Endothelial cell of umbilical vein (primary cell): ENCODE measurements around the gene LYRM9. TPM values are rescaled to one million over a fixed set of nuclear protein-coding genes. Genes with fewer than 3 reads are reported as not detected.
"Not testable (repeated sequence)": the region's sequence is repeated elsewhere in the genome, so short reads cannot be mapped to it uniquely, and the experiment has no call there.

Experiments
- BruUV-seq: library from RNA; stranded (reverse); fragments of 400-500 nt; replicated peaks from 2 replicates; lab custom pipeline; 2021; lab: Mats Ljungman, UMichigan
- CTCF ChIA-PET: fragments of 300-600, 350-600 bp; sonication (Branson Sonifier 250); formaldehyde crosslinking; loops from one replicate; lab custom pipeline; 2021; ENCODE audit warnings: antibody characterized with exemption, inconsistent platforms; lab: Charles Lee
- POLR2A ChIA-PET: fragments of 300-600, 350-600 bp; sonication (Branson Sonifier 250); formaldehyde crosslinking; loops from one replicate; lab custom pipeline; 2021; ENCODE audit warnings: antibody characterized with exemption, inconsistent platforms; lab: Charles Lee
- DNase-seq: peaks from one replicate; pipeline ENCODE4 v3.0.0-alpha.2; 2011; ENCODE audit warnings: low read depth, low spot score
- FAIRE-seq: peaks from 2 replicates; lab custom pipeline; 2011; peaks lifted over from hg19 to GRCh38; lab: Jason Lieb, UNC
- H2AFZ ChIP-seq: 2 replicates; pipeline ENCODE4 v1.6.0; 2012; ENCODE audit warnings: low read depth, low read length, control low read depth, inconsistent platforms
- H3K27ac ChIP-seq: 2 replicates; pipeline ENCODE4 v1.5.1; 2011; ENCODE audit warnings: low read depth, mild to moderate bottlenecking, control low read depth, low read length, moderate library complexity; ENCODE audit not compliant: insufficient read depth
- H3K27me3 ChIP-seq, 2 experiments: 2 replicates each; pipeline versions ENCODE4 v1.6.0 to v1.6.1; 2011; ENCODE audit warnings: low read length in 2 of 2, mixed read lengths in 1 of 2; ENCODE audit not compliant: control insufficient read depth in 2 of 2, insufficient read depth in 2 of 2
- H3K36me3 ChIP-seq, 2 experiments: 2 replicates in 1 of 2; 3 replicates in 1 of 2; pipeline ENCODE4 v1.5.1; 2011; ENCODE audit warnings: low read length in 2 of 2, mild to moderate bottlenecking in 1 of 2, moderate library complexity in 1 of 2; ENCODE audit not compliant: control insufficient read depth in 2 of 2, insufficient read depth in 2 of 2; ENCODE audit errors: extremely low read depth in 1 of 2
- H3K4me1 ChIP-seq: 3 replicates; pipeline ENCODE4 v1.5.1; 2011; ENCODE audit warnings: mild to moderate bottlenecking, low read length; ENCODE audit not compliant: control insufficient read depth, insufficient read depth; ENCODE audit errors: extremely low read depth
- H3K4me2 ChIP-seq: 2 replicates; pipeline ENCODE4 v1.6.1; 2011; ENCODE audit warnings: low read length, control low read depth, mixed read lengths; ENCODE audit not compliant: insufficient read depth
- H3K4me3 ChIP-seq, 3 experiments: fragments of 200-600 bp in 1 of 3; sonication (generic), shearing (Covaris generic) in 1 of 3; replicated peaks in 1 of 3; 2 replicates each; pipeline ENCODE4 v1.5.1; 2011 to 2016; ENCODE audit warnings: control low read depth in 3 of 3, low read length in 3 of 3, mild to moderate bottlenecking in 2 of 3, inconsistent platforms in 1 of 3, low read depth in 1 of 3, moderate library complexity in 1 of 3; ENCODE audit not compliant: insufficient read depth in 1 of 3
- H3K79me2 ChIP-seq: 2 replicates; pipeline ENCODE4 v1.6.0; 2012; ENCODE audit warnings: low read length, inconsistent platforms; ENCODE audit not compliant: control insufficient read depth, insufficient read depth
- H3K9ac ChIP-seq: replicated peaks from 2 replicates; pipeline ENCODE3; 2011; ENCODE audit warnings: low read length, control low read depth; ENCODE audit not compliant: insufficient read depth; ENCODE audit errors: extremely low read depth
- H3K9me1 ChIP-seq: replicated peaks from 3 replicates; pipeline ENCODE4 v1.6.0; 2011; ENCODE audit warnings: mild to moderate bottlenecking, low read length; ENCODE audit not compliant: control insufficient read depth, insufficient read depth; ENCODE audit errors: extremely low read depth
- H3K9me3 ChIP-seq: replicated peaks from 2 replicates; pipeline ENCODE4 v1.5.1; 2012; ENCODE audit warnings: low read length, inconsistent platforms; ENCODE audit not compliant: control insufficient read depth, insufficient read depth
- H4K20me1 ChIP-seq: replicated peaks from 2 replicates; pipeline ENCODE3; 2011; ENCODE audit warnings: mild to moderate bottlenecking, low read length; ENCODE audit not compliant: control insufficient read depth, insufficient read depth; ENCODE audit errors: extremely low read depth
- EZH2 ChIP-seq: IDR thresholded peaks from 2 replicates; pipeline ENCODE4 v1.6.1; 2012; ENCODE audit warnings: borderline replicate concordance, low read depth, mild to moderate bottlenecking, moderate library complexity, low read length, inconsistent platforms; ENCODE audit not compliant: severe bottlenecking
- FOS ChIP-seq: IDR thresholded peaks from 2 replicates; pipeline ENCODE4 v1.6.1; 2011; ENCODE audit warnings: mild to moderate bottlenecking, low read length, moderate library complexity, borderline replicate concordance; ENCODE audit not compliant: insufficient read depth
- GATA2 ChIP-seq: IDR thresholded peaks from 2 replicates; pipeline ENCODE4 v1.7.0; 2011; ENCODE audit warnings: low read depth, mild to moderate bottlenecking, moderate library complexity, mixed read lengths, low read length; ENCODE audit not compliant: insufficient read length, insufficient read depth
- JUN ChIP-seq: IDR thresholded peaks from 2 replicates; pipeline ENCODE4 v1.6.1; 2011; ENCODE audit warnings: borderline replicate concordance, low read depth; ENCODE audit not compliant: insufficient read length, insufficient read depth
- MYC ChIP-seq: IDR thresholded peaks from one replicate; pipeline ENCODE4 v1.6.1; 2011; ENCODE audit warnings: mild to moderate bottlenecking, low read depth, low read length
- POLR2A ChIP-seq: IDR thresholded peaks from 2 replicates; pipeline ENCODE4 v1.6.1; 2012; ENCODE audit warnings: low read depth, mild to moderate bottlenecking, control low read depth, low read length
- POLR2AphosphoS5 ChIP-seq: IDR thresholded peaks from 2 replicates; pipeline ENCODE4 v1.6.1; 2012; ENCODE audit warnings: low read depth, mild to moderate bottlenecking, control low read depth, low read length, moderate library complexity; ENCODE audit not compliant: insufficient read depth
- dilution Hi-C: fragments of 300-500 bp; cut with MboI; formaldehyde crosslinking; loops from one replicate; pipeline ENCODE4 v1.15.0; 2019; ENCODE audit warnings: low sequenced_read_pairs; ENCODE audit not compliant: extremely low pct_ligation_motif_present
- intact Hi-C: fragments of 100-400 bp; cut with micrococcal nuclease; formaldehyde crosslinking; loops from one replicate; pipeline ENCODE4 v1.10.0; 2022
- polyA plus RNA-seq, 4 experiments: library from polyadenylated mRNA; depleted of rRNA in 3 of 4; stranded (reverse) in 3 of 4; unstranded in 1 of 4; fragments of >200 nt; gene quantifications; 2 replicates each; pipeline versions ENCODE4 v1.2.1 to v1.2.3, GENCODE V29; 2011 to 2012; ENCODE audit warnings: missing spikeins in 1 of 4
- total RNA-seq: library from RNA; stranded (reverse); gene quantifications from 2 replicates; pipeline ENCODE4 v1.2.3, GENCODE V29; 2021
- TF ChIP-seq, protein P1 (sequence below): IDR thresholded peaks from 2 replicates; pipeline ENCODE4 v1.6.1; 2011; ENCODE audit not compliant: insufficient read depth, insufficient read length
- TF ChIP-seq, protein P2 (sequence below), 2 donors: IDR thresholded peaks; 1 replicate in 1 of 2; 2 replicates in 1 of 2; pipeline ENCODE4 v1.5.1; 2011; ENCODE audit warnings: low read length in 2 of 2, mild to moderate bottlenecking in 2 of 2, moderate library complexity in 2 of 2, control low read depth in 1 of 2, inconsistent platforms in 1 of 2, low read depth in 1 of 2; ENCODE audit not compliant: insufficient read depth in 1 of 2; ENCODE audit errors: extremely low read depth in 1 of 2

The LYRM9 gene
- total and polyA plus RNA-seq, 2 donors (not counting 3 experiments of a cell fraction or from before 2014, with no cell fraction given): 3.0 to 4.0 TPM

DNA sequence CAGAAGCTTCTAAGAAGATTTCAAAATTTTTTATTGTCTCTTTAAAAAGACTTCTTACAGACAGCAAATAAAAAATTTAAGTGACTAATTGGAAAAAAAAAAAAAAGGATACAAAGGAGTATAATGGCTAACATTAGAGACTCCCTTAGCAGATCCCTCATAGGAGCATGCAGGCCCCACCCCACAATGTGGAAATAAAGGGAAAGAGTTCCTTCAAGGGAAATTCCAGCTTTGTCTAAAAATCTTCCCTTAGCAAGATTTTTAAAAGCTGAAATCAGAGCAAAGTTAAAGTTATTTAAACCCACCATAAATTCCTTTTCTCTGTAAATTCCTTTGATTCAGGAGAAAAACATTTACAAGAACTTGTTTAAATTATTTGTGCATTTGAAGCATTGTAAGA lies 60.3 kb downstream of the LYRM9 start:
- Histone ChIP-seq H3K36me3 (no peaks in the 10 kb centered on the region), H4K20me1 (no peaks in the 10 kb centered on the region), H3K27me3 (peaks cover 7 to 10% of the 10 kb centered on the region in 2 experiments), H2AFZ (no peak overlapping the region), H3K9me1 (no peaks in the 10 kb centered on the region), H3K9ac (no peak overlapping the region), H3K79me2 (no peaks in the 10 kb centered on the region), H3K4me2 (no peak overlapping the region), H3K27ac (no peak overlapping the region), H3K4me3 (no peak overlapping the region), H3K4me1 (no peaks in the 10 kb centered on the region), H3K9me3 (no peaks in the 10 kb centered on the region)
- DNase-seq (no peak), FAIRE-seq (no peak)
- POLR2A ChIA-PET: no interaction called here
- intact Hi-C loops (no loop called here), dilution Hi-C loops (no loop called here)
- TF ChIP-seq POLR2AphosphoS5: no peak
- TF ChIP-seq, protein P1, sequence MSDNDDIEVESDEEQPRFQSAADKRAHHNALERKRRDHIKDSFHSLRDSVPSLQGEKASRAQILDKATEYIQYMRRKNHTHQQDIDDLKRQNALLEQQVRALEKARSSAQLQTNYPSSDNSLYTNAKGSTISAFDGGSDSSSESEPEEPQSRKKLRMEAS: no peak
- TF ChIP-seq FOS: no peak
- no peak for TF ChIP-seq EZH2
- TF ChIP-seq, protein P2, sequence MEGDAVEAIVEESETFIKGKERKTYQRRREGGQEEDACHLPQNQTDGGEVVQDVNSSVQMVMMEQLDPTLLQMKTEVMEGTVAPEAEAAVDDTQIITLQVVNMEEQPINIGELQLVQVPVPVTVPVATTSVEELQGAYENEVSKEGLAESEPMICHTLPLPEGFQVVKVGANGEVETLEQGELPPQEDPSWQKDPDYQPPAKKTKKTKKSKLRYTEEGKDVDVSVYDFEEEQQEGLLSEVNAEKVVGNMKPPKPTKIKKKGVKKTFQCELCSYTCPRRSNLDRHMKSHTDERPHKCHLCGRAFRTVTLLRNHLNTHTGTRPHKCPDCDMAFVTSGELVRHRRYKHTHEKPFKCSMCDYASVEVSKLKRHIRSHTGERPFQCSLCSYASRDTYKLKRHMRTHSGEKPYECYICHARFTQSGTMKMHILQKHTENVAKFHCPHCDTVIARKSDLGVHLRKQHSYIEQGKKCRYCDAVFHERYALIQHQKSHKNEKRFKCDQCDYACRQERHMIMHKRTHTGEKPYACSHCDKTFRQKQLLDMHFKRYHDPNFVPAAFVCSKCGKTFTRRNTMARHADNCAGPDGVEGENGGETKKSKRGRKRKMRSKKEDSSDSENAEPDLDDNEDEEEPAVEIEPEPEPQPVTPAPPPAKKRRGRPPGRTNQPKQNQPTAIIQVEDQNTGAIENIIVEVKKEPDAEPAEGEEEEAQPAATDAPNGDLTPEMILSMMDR (IDR thresholded peaks at IDR 0.05; ENCODE audit: extremely low read depth in 1 of 2, insufficient read depth in 1 of 2, low read depth in 1 of 2, low read length in 2 of 2): no peak
- TF ChIP-seq GATA2: no peak
- TF ChIP-seq MYC: no peak
- no peak for TF ChIP-seq POLR2A
- TF ChIP-seq JUN: no peak
- BruUV-seq: no TSS peak
- CTCF ChIA-PET: interaction anchor here (1.4 to 1.6 kb wide), 2 partner anchors 9 to 27 kb away, joined by 4 to 5 read pairs; no protein-coding TSS in a partner anchor

DNA sequence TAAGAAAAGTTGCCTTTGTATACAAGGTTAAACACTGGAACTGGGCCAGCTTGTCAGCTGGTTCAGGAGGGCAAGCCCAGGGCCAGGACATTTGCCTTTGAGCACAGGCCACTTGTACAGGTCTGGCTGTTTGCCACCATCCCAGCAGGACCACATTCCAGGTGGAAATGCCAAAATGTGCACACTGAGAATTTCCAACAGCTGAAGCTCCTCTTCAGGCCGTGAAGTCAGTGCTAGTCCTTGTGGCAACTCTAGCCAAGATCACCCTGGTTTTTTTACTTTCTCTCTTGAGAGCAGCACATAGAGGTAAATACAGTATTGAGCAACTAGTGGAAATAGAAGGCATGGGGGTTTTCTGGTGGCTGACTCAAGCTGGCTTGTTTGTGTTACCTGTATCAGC lies 63.3 kb downstream of the LYRM9 start:
- H3K36me3 ChIP-seq, H3K9me3 ChIP-seq, H3K4me3 ChIP-seq, intact Hi-C loops, BruUV-seq, H4K20me1 ChIP-seq, FAIRE-seq, H3K27me3 ChIP-seq, H3K4me2 ChIP-seq, H3K9ac ChIP-seq, H3K79me2 ChIP-seq, H3K4me1 ChIP-seq, DNase-seq, POLR2A ChIA-PET, H3K9me1 ChIP-seq, H2AFZ ChIP-seq, dilution Hi-C loops, CTCF ChIA-PET, H3K27ac ChIP-seq: not testable (repeated sequence)

- intact Hi-C loops, H3K9me3 ChIP-seq, FAIRE-seq, H3K4me2 ChIP-seq, dilution Hi-C loops, H2AFZ ChIP-seq, H3K9me1 ChIP-seq, H3K9ac ChIP-seq, POLR2A ChIA-PET, H3K4me1 ChIP-seq, H3K27ac ChIP-seq, H3K36me3 ChIP-seq, DNase-seq, H3K27me3 ChIP-seq, H4K20me1 ChIP-seq, H3K79me2 ChIP-seq, BruUV-seq, H3K4me3 ChIP-seq: not testable (repeated sequence)
- CTCF ChIA-PET: interaction anchor here (1.0 kb wide), 1 partner anchor 15 kb away, joined by 3 read pairs; no protein-coding TSS in a partner anchor
Measured at GRCh38 chr17:27829143-27829711, 63.9 kb downstream of the LYRM9 start.
